Dedifferentiated amniotic fluid mesenchymal stem cell (primary cell): ENCODE results near the gene FGD3.

Source experiments
- DNase-seq: peaks from one replicate; pipeline ENCODE4 v3.0.0-alpha.2; 2016; ENCODE audit errors: extremely low spot score

The FGD3 gene

DNA sequence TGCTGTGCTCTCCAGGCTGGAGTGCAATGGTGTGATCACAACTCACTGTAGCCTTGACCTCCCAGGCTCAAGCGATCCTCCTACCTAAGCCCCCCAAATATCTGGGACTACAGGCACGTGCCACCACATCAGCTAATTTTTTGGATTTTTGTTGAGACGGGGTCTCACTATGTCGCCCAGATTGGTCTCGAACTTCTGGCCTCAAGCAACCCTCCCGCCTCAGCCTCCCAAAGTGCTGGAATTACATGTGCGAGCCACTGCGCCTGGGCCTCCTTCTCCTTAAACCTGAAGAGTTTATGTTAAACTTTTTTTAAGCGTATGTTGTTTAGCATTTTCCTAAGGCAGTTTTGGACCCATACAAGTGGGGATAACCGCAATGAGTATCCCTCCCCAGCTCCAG, 80.4 kb downstream of the FGD3 start:
- no peak for DNase-seq

DNA sequence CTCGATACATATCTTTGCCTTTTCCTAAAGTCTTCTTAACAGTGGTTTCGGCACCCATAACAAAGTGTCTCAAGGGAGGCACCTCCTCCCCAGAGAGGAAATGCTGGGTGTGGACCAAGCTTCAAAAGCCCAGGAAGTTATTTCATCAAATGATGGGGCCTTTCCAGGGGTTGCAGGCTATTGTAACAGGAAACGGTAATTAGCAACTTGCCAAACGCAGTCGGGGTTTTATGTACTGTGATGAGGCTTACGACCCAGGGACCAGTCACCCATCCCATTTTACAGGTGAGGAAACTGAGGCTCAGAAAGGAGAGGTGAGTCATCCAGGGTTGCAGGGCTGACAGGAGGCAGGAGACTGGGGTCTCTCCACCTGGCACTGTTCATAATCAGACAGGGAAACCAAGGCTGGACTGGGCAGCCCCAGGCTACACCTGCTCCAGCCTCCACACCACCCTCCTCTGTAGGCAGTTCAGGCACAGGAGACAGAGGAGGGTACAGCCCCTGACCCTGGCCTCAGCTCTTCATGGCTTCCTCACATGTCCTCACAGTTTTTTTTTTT, 81.2 kb downstream of the FGD3 start:
- DNase-seq, result no peak

DNA sequence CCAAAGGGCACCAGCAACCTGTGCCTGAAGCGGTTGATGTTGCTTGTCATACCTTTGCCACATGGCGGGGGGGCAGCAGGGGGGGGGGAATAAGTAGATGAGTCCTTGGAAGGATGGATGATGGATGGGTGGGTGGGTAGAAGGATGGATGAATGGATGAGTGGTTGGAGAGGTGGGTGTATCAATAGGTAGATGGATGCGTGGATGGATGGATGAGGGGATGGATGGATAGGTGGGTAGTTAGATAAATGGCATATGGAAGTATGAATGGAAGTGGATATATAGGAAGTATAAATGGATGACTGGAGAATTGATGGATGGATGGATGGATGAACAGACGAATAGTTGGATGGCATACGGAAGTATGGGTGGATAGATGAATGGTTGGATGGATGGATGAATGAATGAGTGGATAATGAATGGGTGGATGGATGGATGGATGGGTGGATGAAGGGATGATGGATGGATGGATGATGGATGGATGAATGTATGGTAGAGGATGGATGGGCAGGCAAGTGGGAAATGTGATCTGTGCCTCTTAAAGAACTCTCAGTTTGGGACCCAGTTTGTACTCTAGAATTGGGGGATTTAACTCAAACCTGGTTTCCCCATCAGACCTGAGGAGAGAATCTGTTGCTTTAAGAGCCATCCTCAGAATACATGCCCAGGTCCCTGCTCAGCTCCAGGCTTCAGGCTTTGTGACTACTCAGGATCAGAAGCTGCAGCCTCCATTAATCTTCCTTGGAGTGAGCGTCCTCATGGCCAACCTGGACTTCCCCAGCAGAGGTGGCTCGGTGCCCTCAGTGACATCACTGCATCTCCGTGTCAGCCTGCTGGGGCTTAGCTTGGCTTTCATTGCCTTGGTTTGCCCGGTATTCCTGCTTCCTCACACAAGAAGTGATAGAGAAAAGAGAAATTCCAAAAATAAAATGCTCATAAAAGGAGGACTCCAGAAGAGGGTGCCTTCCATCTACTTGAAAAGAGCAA, 83.6 kb downstream of the FGD3 start:
- no peak for DNase-seq

- DNase-seq, result peak; percentile 52
Observed at GRCh38 chr9:93031629-93032430, 84.5 kb downstream of the FGD3 start.

GRCh38 chr9:93032545-93032944, 85.2 kb downstream of the FGD3 start:
- DNase-seq, result no peak

GRCh38 chr9:93033531-93033930, 86.2 kb downstream of the FGD3 start:
- no peak for DNase-seq

DNA sequence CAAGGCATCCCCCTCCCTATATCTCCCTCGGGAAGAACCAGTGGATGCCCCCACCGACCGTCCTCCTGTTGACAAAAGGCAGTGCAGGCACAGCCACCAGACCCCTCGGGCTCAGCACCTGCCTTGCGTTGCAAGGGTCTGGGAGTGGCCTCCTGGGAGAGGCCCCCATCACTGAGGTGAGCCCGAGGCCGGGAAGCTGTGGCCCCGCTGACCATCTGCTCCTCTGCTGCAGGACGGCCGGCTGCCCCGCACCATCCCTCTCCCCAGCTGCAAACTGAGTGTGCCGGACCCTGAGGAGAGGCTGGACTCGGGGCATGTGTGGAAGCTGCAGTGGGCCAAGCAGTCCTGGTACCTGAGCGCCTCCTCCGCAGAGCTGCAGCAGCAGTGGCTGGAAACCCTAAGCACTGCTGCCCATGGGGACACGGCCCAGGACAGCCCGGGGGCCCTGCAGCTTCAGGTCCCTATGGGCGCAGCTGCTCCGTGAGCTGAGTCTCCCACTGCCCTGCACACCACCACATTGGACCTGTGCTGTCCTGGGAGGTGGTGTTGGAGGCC, 87.9 kb downstream of the FGD3 start:
- no peak for DNase-seq

GRCh38 chr9:93035821-93036351, 88.6 kb downstream of the FGD3 start:
- DNase-seq, result no peak

DNA sequence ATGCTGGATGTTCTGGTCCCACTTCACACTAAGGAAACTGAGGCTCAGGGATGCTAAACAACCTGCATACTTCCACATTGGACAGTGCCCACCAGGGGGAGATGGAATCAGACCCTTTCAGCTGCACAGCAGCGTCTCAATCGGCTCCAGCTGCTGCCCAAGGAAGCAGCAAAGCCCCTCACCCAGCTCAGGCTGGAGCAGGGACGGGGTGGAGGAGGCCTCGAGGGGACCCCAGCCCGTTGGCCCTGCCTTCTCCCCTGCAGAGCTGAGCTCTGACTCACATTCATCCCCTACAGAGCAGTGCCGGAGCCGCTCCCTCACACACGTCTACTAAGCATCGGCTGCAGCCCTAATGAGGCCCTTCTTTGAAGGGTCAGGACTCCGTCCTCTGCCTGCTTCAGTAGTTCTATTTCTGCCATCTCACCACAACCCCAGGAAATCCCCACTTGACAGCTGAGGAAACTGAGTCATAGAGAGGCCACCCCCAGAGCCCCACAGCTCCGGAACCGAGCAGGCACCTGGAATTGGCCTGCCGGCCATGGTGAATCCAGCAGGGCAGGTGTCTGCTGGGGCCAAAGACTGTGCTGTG, 89.7 kb downstream of the FGD3 start:
- DNase-seq, result no peak

DNA sequence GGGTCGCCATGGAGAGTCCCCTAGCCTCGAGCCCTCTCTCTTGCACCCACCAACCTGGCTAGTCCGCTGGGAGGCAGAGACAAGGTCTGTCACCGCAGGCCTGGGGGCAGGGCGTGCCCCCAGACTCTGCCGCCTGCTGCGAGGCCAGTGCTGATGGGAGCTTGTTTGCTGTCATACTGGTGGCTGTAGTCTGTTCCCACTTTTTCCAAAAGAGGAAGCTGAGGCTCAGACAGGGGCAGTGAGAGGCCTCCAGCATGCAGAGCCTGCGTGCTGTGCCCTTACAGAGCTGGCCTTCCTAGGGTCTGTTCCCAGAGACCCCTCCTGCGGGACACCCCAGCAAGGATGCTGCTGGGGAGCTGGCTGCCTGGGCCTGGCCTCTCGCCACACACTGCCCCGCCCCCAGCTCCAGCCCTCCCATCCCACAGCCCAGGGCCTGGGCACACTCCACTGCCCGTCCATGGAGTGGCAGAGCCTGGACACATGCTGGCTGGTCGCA, 90.2 kb downstream of the FGD3 start:
- DNase-seq, result no peak

DNA sequence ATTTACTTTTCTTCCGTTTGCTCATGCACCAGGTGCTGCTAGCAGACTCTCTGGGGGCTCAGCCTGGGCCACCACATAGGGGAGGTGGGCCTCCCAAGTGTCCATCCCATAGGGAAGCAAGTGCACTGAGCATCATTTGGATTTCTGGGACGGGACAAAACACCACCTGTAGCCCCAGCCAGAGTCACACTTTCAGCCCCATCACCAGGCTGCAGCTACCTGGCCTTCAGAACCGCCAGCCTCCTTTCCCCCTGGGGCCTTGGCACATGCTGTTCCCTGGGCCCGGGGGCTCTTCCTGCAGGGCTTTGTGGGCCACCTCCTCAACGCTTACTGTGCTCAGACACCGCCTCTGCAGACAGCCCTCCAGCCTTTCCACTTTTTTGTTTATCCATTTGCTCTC, 91.6 kb downstream of the FGD3 start:
- no peak for DNase-seq

DNA sequence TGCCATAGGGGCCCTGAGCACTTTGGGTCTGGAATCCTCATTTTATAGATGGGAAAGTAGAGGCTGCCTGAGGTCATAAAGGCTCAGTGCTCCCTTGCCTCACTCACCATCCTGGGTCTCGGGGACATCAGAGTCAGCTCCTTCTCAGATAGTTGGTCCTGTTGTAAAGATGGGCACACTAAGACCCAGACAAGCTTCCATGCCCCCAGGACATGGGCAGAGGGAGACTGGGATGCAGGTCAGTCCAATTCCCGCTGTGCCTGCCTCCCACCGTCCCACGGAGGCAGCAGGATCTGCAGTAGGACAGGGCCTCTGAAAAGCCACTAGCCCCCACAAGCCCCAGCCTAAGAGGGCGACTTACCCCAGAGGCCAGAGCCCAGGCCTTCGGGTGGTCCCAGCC, 92.1 kb downstream of the FGD3 start:
- no peak for DNase-seq

DNA sequence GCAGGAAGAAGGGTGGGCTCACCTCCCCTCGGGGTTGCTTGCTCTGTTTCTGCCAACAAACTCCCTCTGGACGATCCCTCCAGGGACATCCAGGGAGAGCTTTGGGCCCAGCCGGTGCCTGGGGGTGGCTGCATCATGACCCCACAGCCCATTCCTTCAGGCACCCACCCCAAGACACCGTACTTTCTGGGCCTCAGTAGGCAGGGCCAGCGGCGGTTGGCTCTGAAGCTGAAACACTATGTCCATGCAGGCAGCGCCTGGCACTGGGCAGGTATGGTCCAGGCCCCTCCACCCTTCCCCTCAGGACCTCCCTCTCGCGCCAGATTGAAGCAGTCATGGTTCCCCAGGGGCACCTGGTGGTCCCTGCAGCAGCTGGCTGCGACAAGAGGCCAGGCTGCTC, 92.7 kb downstream of the FGD3 start:
- no peak for DNase-seq

- no peak for DNase-seq
Observed at GRCh38 chr9:93040409-93040808, 93.1 kb downstream of the FGD3 start.

GRCh38 chr9:93041108-93041802, 93.9 kb downstream of the FGD3 start:
- no peak for DNase-seq

GRCh38 chr9:93043122-93043521, 95.8 kb downstream of the FGD3 start:
- DNase-seq, result no peak

DNA sequence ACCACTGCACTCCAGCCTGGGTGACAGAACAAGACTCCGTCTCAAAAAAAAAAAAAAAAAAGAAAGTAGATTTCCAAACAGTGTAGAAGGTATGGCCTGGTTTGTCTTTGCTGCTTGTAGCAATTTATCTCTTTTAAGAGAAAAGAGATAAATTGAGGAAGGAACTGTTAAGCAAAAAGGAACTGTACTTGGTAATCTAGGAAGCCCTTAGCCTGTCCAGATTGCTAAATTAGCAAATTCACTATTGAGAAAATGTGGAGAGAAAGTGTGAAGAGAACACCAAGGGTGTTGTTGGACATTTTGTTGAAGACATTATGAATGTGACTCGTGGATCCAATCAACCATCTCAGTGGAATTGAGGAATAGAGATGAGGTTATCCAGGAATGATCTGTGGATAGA, 98.2 kb downstream of the FGD3 start:
- no peak for DNase-seq

GRCh38 chr9:93048566-93049448, 101.5 kb downstream of the FGD3 start:
- no peak for DNase-seq

- no peak for DNase-seq
Observed at GRCh38 chr9:93049491-93049890, 102.2 kb downstream of the FGD3 start.

DNA sequence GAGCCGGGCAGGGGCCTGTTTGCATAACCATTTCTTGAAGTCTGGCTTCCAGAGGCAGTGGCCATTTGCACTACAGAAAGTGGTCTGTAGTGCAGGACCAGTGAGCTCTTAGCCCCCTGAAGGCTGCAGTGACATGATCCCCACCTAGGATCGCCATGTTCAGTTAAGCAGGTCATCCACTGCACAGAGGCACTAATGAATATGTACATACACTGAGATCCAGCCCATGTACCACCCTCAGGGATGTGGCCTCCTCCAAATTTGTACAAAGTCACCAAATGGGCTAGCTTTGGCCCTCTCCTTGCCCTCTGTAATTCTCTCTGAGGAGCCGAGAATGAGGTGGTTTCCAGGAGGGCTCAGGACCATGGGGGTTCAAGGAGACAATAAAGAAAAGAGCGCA, 102.9 kb downstream of the FGD3 start:
- DNase-seq, result no peak
